ENCODE measurements around the gene RHOG. TPM values are rescaled to one million over a fixed set of nuclear protein-coding genes. Genes with fewer than 3 reads are reported as not detected.
A peak's percentile ranks its signal among the peaks of the same experiment; 100 is the strongest.

Gene RHOG
- total RNA-seq, 6 experiments from 2014 or later, result 13.9 to 31.5 (median 22.0) TPM

DNA sequence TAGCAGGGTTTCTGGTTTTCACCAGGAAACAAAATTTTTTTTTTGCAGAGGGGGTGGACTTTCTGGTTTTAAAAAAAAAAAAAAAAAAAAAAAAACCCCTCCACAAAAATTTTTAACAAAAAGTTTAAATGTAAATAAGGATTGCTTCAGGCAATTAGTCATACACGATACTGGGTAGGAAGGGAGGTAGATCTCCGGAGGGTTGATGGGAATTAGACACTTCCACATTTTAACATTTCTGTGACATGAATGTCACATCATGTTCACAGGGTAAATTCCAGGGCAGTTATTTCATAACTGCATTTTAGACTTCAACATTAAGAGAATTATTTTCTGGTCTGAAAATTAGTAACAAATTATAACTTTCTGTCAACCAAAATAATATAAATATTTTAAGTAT lies 59.3 kb downstream of the RHOG start:
- peaks cover 0 to 45% (median 9%) of the 10 kb centered on the region in 4 donors for H3K36me3 ChIP-seq
- H3K4me3 ChIP-seq, result no peak overlapping the region
- 10% methylated on average over 2 of the region's 2 CpGs for WGBS (ENCODE audit: insufficient coverage, low coverage, low lambda C conversion rate, missing lambda C conversion rate)
- intact Hi-C loops (cut with DNase I), result no loop called here
- no peak for TF ChIP-seq POLR2A (IDR thresholded peaks at IDR 0.05)
- TF ChIP-seq, protein P1, sequence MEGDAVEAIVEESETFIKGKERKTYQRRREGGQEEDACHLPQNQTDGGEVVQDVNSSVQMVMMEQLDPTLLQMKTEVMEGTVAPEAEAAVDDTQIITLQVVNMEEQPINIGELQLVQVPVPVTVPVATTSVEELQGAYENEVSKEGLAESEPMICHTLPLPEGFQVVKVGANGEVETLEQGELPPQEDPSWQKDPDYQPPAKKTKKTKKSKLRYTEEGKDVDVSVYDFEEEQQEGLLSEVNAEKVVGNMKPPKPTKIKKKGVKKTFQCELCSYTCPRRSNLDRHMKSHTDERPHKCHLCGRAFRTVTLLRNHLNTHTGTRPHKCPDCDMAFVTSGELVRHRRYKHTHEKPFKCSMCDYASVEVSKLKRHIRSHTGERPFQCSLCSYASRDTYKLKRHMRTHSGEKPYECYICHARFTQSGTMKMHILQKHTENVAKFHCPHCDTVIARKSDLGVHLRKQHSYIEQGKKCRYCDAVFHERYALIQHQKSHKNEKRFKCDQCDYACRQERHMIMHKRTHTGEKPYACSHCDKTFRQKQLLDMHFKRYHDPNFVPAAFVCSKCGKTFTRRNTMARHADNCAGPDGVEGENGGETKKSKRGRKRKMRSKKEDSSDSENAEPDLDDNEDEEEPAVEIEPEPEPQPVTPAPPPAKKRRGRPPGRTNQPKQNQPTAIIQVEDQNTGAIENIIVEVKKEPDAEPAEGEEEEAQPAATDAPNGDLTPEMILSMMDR (IDR thresholded peaks at IDR 0.05), result no peak
- H3K4me1 ChIP-seq, result peaks cover 0 to 8% (median 0%) of the 10 kb centered on the region in 4 donors
- H3K9me3 ChIP-seq, result no peaks in the 10 kb centered on the region
- DNase-seq (no peak), ATAC-seq (peak in 2 of 4 donors; percentile 34 to 86)
- H3K27ac ChIP-seq, result no peak overlapping the region
- no peaks in the 10 kb centered on the region for H3K27me3 ChIP-seq

Small RNA genes within 50 kb of the gene (small RNA-seq; reads per million reads assigned to genes)
- gene RNU7-50P, result 0 reads per million in 2 experiments

Other genes starting within 250 kb of the RHOG start
- gene ART5, start 199.0 kb downstream of the RHOG start, total RNA-seq, result under 1 TPM in 2 of 6 experiments, not detected in 4; 0.35 to 0.59 TPM
- gene ART1, start 195.8 kb downstream of the RHOG start, total RNA-seq, result not detected
- 1 to 10 TPM in 1 of 6 experiments, under 1 TPM in 5; 0.25 to 1.2 (median 0.41) TPM for gene CHRNA10, start 169.6 kb downstream of the RHOG start, total RNA-seq
- 10 to 100 TPM; 29.7 to 69.0 (median 34.3) TPM for gene NUP98, start 43.4 kb downstream of the RHOG start, total RNA-seq
- 10 to 100 TPM; 14.8 to 26.8 (median 17.9) TPM for gene PGAP2, start 32.4 kb downstream of the RHOG start, total RNA-seq
- gene STIM1, start 14.7 kb upstream of the RHOG start, total RNA-seq, result 10 to 100 TPM; 36.4 to 48.0 (median 40.5) TPM